NCI-H526 (cell line): ENCODE data around the gene SART3.

Source experiments
- DNase-seq, 2 experiments: peaks; one replicate each; lab custom pipeline; 2025; lab: John Stamatoyannopoulos, UW

The SART3 gene

DNA sequence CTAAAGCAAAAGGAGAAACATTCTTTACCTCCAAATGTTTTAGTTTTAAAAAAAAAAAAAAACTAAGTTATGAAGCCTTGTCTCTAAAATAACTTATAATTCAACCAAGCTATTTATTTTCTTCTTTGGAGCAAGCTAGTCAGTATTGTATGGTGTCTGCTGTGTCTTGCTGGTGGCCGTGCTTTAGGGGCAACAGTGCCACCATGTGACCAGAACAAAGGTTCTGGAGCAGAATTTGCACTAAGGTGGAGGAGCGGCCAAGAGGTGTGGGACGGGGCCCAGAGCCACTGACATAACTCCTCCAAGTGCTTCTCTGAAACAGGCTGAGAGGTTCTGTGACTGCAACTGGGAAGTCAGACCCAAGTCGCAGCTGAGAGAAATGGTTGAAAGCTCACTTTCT lies 41.4 kb downstream of the SART3 start:
- DNase-seq, result peak in 1 of 2 experiments; percentile 5

DNA sequence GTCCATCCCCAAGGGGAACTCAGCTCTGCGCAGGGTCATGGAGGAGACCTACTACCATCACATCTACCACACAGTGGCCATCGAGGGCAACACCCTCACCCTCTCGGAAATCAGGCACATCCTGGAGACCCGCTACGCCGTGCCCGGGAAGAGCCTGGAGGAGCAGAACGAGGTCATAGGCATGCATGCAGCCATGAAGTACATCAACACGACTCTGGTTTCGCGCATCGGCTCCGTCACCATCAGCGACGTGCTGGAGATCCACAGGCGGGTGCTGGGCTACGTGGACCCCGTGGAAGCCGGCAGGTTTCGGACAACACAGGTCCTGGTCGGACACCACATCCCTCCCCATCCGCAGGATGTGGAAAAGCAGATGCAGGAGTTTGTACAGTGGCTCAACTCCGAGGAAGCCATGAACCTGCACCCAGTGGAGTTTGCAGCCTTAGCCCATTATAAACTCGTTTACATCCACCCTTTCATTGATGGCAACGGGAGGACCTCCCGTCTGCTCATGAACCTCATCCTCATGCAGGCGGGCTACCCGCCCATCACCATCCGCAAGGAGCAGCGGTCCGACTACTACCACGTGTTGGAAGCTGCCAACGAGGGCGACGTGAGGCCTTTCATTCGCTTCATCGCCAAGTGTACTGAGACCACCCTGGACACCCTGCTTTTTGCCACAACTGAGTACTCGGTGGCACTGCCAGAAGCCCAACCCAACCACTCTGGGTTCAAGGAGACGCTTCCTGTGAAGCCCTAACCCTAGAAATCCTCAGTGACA lies 42.1 kb downstream of the SART3 start:
- DNase-seq, result no peak

GRCh38 chr12:108518101-108518715 lies 42.8 kb downstream of the SART3 start:
- DNase-seq, result no peak

GRCh38 chr12:108517288-108518100 lies 43.5 kb downstream of the SART3 start:
- no peak for DNase-seq

- DNase-seq, result peak in 1 of 2 experiments; percentile 16
Measured at GRCh38 chr12:108516511-108517275, 44.3 kb downstream of the SART3 start.

GRCh38 chr12:108515916-108516315 lies 45.1 kb downstream of the SART3 start:
- peak in 1 of 2 experiments; percentile 49 for DNase-seq

DNA sequence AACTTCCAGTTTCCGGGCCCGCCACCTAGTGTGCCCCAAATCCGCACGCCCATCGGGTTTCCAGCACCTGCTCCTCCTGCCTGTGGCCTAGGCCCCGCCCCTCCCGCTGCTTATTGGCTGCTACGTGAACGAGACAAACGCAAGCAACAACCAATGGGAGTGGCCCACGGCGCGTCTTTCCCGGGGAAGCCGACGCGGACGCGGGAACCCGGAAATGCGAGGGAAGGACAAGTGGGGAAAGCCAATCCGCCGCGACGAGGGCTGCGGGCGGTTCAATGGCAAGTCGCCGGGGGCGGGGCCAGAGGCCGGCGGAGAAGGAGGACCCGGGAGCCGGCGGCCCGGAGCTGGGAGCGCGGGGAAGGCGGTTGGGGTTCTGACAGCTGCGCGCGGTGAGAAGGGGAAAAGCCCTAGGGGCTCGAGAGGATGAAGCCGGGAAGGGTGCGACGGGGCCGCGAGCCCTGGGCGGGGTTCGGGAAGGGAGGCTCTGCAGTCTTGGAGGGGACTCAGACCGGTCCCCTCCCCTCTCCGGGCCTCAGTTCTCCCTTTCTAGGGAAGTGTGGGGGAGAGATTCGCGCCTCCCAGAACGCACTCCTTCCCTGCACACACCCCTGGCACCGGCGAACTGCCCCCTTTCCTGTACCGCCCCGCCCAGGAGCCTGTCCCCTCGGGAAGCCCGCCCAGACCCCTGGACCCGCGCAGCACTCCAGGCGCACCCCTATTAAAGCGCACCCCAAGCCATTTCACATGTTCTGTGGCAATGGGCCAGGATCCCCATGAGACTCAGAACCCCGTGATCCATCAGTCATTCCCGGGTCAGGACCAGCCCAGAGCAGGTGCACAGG lies 45.8 kb downstream of the SART3 start, which contains the start of gene FICD:
FICD (plus strand) TSS at position 305 of the 842 bp plus-strand sequence. CDS start 1,696 bp downstream, outside the sequence.
- DNase-seq, result peak; percentile 96 to 99

DNA sequence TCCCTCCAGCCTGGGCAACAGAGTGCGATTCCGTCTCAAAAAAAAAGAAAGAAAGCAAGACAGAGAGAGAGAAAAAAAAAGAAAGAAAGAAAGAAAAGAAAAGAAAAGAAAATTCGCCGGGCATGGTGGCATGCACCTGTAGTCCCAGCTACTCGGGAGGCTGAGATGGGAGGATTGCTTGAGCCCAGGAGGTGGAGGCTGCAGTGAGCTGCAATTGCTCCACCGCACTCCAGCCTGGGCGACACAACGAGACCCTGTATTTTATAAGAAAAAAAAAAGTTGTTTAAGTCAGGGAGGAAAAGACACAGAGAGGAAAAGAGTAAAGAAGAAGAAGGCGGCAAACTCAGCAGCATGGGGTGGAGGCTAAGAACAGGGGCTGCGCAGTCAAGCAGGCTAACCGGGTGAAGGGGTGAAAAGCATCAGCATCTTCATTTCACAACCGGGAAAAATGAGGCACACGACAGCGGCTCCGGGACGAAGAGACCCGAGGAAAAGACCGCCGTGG lies 46.5 kb downstream of the SART3 start:
- no peak for DNase-seq

GRCh38 chr12:108511633-108512540 lies 49.1 kb downstream of the SART3 start:
- DNase-seq, result peak; percentile 58 to 87

GRCh38 chr12:108510836-108511235 lies 50.1 kb downstream of the SART3 start:
- DNase-seq, result no peak

GRCh38 chr12:108509806-108510205 lies 51.2 kb downstream of the SART3 start:
- no peak for DNase-seq

GRCh38 chr12:108507971-108508642 lies 52.9 kb downstream of the SART3 start:
- DNase-seq, result no peak

DNA sequence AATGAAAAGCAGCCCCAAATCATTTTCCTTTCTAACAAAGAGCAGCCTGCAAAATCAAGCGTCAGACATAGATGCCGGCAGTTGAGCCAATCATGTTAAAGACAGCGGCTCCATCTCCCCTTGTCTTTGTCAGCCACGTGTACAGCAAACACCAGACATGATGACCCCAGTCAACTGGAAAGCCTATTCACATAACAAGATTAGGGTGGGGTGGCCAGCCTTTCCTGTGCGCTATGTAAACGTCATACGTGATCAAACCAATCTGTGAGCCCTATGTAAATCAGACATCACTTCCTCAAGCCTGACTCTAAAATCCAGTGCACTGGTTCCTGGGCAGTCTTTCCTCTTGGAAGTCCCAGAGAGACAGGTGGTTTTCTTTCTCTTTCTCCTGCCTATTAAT lies 55.8 kb downstream of the SART3 start:
- peak in 1 of 2 experiments; percentile 4 for DNase-seq

DNA sequence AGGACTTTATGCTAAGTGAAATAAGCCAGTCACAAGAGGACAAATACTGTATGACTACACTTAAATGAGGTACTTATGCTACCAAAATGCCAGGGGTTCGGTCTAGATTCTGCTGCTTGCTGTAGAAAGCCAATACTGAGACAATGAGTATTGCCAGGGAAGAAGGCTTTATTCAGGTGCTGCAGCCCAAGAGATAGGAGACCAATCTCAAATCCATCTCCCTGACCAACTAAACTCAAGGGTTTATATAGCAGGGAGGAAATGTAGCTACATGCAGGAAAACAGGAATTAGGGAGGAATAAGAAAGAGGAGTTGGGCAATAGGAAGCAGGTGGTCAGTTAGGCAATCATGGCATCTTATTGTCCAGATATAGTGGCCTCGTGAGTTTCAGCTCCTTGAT lies 58.1 kb downstream of the SART3 start:
- DNase-seq, result no peak

DNA sequence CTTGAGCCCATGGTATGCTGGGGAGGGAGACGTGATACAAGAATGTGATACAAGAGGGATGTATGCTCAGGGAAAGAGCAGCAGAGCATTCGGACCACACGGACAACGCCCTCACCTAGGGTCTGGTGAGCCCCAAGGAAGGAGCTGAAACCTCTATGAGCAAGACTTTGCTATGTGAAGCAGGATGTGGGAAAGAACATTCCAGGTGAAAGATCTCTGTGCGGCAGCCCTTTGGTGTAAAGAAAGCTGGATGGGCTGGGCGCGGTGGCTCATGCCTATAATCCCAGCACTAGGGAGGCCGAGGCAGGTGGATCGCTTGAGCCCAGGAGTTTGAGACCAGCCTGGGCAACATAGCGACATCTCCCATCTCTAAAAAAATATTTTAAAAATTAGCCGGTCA lies 62.8 kb downstream of the SART3 start:
- no peak for DNase-seq

DNA sequence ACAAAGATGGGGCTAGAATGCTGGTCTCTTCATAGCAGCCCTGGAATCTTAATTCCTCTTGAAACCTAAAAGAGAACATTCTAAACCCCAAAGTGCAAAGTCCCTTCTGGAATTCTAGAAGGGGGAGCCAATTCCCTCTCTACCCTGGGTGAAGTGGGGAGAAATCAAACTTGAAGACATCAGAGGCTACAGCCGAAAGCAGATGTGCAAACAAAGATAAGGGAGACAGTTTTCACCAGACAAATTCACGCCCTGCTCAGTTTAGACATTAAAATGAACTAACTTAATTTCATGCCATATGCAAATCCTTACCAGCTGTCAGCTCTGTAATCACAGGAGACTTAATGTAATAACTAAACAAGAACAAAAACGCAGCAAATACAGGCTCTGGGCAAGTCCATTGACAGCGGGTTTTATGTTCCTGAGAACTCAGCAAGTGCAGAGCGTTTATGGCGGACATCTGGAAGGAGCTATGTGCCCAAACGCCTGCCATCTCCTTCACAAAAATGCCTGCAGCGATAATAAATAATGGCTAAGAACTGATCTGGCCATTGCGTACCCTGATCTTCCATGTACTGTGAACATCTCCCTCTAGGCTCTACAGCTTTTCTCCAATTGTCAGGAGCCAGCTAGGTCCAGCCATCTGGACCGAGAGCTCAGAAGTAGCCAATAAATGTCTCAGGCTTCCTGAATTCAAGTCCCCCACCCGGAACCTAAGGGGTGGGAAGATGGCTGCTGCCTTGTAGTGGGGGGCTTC lies 65.0 kb downstream of the SART3 start:
- DNase-seq, result peak in 1 of 2 experiments; percentile 31

DNA sequence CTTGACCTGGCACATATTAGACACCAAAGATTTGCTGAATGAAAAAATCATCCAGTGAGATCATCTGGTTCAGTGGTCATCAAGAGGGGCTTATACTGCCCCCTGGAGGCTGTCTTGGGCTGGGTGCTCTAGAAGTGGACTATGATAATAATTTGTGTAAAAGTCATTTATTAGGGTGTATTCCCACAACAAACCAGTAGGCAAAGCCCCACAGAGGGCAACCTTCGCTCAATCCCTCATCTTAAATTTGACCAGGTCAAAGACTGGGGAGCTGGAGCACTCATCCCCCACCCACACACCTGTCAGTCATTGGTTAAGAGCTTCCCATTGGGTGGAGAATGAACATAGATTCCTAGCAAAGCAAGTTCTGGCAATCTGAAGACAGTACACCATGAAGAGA lies 65.9 kb downstream of the SART3 start:
- DNase-seq, result peak in 1 of 2 experiments; percentile 56

- DNase-seq, result no peak
Measured at GRCh38 chr12:108491256-108491655, 69.7 kb downstream of the SART3 start.
